AG08396 (cell line): ENCODE data around the gene GDF15.
"Not testable (repeated sequence)": the region's sequence is repeated elsewhere in the genome, so short reads cannot be mapped to it uniquely, and the experiment has no call there.

Experiments
- DNase-seq: peaks from one replicate; pipeline ENCODE4 v3.0.0; 2012; ENCODE audit warnings: low spot score, mixed read lengths

Gene GDF15

GRCh38 chr19:18364277-18364825 lies 21.6 kb upstream of the GDF15 start:
- DNase-seq: not testable (repeated sequence)

- peak; percentile 79 for DNase-seq
These were observed 21.0 kb upstream of the GDF15 start for GRCh38 chr19:18364826-18365528.

GRCh38 chr19:18366021-18366435 lies 19.9 kb upstream of the GDF15 start:
- no peak for DNase-seq

GRCh38 chr19:18368504-18369222 lies 17.3 kb upstream of the GDF15 start:
- DNase-seq: no peak

GRCh38 chr19:18373407-18373891 lies 12.5 kb upstream of the GDF15 start:
- DNase-seq: no peak

GRCh38 chr19:18373892-18374629 lies 11.9 kb upstream of the GDF15 start:
- DNase-seq: peak; percentile 93

GRCh38 chr19:18377026-18377425 lies 8.9 kb upstream of the GDF15 start:
- DNase-seq: no peak

- DNase-seq: peak; percentile 88
These were observed 5.9 kb upstream of the GDF15 start for GRCh38 chr19:18379803-18380747.

- DNase-seq: no peak
These were observed 5.1 kb upstream of the GDF15 start for GRCh38 chr19:18380843-18381242.

GRCh38 chr19:18383622-18384021 lies 2.3 kb upstream of the GDF15 start:
- DNase-seq: not testable (repeated sequence)

GRCh38 chr19:18384775-18385174 lies 1.2 kb upstream of the GDF15 start:
- no peak for DNase-seq

- no peak for DNase-seq
These were observed 641 bp upstream of the GDF15 start for GRCh38 chr19:18385359-18385674.

GRCh38 chr19:18386543-18387271 lies 749 bp downstream of the GDF15 start:
- no peak for DNase-seq

- peak; percentile 90 for DNase-seq
These were observed 2.4 kb downstream of the GDF15 start for GRCh38 chr19:18388100-18388959.

- DNase-seq: no peak
These were observed 3.2 kb downstream of the GDF15 start for GRCh38 chr19:18388960-18389725.

- DNase-seq: no peak
These were observed 3.7 kb downstream of the GDF15 start for GRCh38 chr19:18389726-18390064.

- DNase-seq: no peak
These were observed 4.3 kb downstream of the GDF15 start for GRCh38 chr19:18390065-18390907.

- no peak for DNase-seq
These were observed 5.6 kb downstream of the GDF15 start for GRCh38 chr19:18391509-18392075.
